BE2C (cell line): ENCODE measurements around the gene NKX6-1.

ENCODE experiments used
- DNase-seq: peaks from one replicate; pipeline ENCODE4 v3.0.0-alpha.2; 2020
- H3K27me3 ChIP-seq: fragments of 250-450 bp; sonication (Bioruptor Pico); 2 replicates; pipeline ENCODE4 v1.5.1; 2020; ENCODE audit warnings: mild to moderate bottlenecking
- H3K36me3 ChIP-seq: fragments of 250-450 bp; sonication (Bioruptor Pico); 2 replicates; pipeline ENCODE4 v1.5.1; 2020; ENCODE audit warnings: mild to moderate bottlenecking
- H3K4me1 ChIP-seq: fragments of 250-450 bp; sonication (Bioruptor Pico); 2 replicates; pipeline ENCODE4 v1.5.1; 2020
- H3K4me3 ChIP-seq: 2 replicates; pipeline ENCODE4 v1.5.1; 2011; ENCODE audit warnings: low read depth, low read length
- H3K9me3 ChIP-seq: fragments of 250-450 bp; sonication (Bioruptor Pico); 2 replicates; pipeline ENCODE4 v1.5.1; 2020
- TF ChIP-seq, protein P1 (sequence below): IDR thresholded peaks from 2 replicates; pipeline ENCODE4 v1.5.1; 2012; ENCODE audit warnings: mild to moderate bottlenecking, low read depth, low read length

Gene NKX6-1

DNA sequence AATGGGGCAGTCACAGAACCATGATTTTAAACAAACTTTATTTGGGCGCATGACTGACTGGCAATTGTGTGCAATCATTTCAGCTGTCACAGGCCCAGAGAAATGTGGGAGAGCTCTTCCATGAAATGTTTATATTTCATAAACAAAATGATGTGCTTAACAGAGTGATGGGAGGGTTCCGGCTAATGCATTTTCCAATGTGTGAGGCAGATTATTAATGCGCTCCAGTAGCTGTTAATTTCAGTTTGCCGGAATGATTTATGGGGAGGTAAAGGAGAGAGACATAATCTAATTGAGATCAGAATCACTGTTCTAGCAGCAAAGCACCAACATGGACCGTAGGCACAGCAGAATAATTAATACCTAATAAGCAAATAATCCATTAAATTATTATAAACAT is 55.6 kb downstream of the NKX6-1 start:
- no peak overlapping the region for H3K4me3 ChIP-seq
- H3K27me3 ChIP-seq = no peaks in the 10 kb centered on the region
- no peaks in the 10 kb centered on the region for H3K36me3 ChIP-seq
- H3K4me1 ChIP-seq = no peaks in the 10 kb centered on the region
- TF ChIP-seq, protein P1, sequence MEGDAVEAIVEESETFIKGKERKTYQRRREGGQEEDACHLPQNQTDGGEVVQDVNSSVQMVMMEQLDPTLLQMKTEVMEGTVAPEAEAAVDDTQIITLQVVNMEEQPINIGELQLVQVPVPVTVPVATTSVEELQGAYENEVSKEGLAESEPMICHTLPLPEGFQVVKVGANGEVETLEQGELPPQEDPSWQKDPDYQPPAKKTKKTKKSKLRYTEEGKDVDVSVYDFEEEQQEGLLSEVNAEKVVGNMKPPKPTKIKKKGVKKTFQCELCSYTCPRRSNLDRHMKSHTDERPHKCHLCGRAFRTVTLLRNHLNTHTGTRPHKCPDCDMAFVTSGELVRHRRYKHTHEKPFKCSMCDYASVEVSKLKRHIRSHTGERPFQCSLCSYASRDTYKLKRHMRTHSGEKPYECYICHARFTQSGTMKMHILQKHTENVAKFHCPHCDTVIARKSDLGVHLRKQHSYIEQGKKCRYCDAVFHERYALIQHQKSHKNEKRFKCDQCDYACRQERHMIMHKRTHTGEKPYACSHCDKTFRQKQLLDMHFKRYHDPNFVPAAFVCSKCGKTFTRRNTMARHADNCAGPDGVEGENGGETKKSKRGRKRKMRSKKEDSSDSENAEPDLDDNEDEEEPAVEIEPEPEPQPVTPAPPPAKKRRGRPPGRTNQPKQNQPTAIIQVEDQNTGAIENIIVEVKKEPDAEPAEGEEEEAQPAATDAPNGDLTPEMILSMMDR = no peak
- H3K9me3 ChIP-seq = no peaks in the 10 kb centered on the region
- DNase-seq = no peak

DNA sequence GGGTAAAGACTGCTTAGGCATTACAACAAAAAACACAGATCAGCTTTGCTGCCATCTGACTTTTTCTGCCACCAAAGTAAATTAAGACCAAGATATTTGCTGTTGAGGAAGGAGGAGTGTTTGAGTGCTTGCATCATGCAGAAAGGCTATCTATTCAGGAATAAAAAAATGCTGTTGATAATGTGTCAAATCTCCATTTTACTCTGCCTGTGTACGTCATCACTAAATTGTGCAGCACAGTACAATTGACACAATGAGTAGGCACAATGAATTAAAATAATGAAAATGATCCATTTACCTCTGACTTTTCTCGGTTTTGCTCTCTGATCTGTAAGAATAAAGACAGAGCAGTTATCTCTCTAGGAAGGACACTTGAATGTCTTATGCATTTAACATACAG is 56.3 kb downstream of the NKX6-1 start:
- Histone ChIP-seq H3K36me3 (no peaks in the 10 kb centered on the region), H3K27me3 (no peaks in the 10 kb centered on the region), H3K9me3 (no peaks in the 10 kb centered on the region), H3K4me3 (no peak overlapping the region), H3K4me1 (no peaks in the 10 kb centered on the region)
- no peak for DNase-seq
- TF ChIP-seq, protein P1 = no peak
